ENCODE results near the gene PAN2. TPM values are rescaled to one million over a fixed set of nuclear protein-coding genes. Genes with fewer than 3 reads are reported as not detected.

Gene PAN2
- total and polyA plus RNA-seq, 10 of the 15 experiments (the other 5 are each of a cell fraction or from before 2014, with no cell fraction given), result 14.4 to 61.8 (median 34.9) TPM

DNA sequence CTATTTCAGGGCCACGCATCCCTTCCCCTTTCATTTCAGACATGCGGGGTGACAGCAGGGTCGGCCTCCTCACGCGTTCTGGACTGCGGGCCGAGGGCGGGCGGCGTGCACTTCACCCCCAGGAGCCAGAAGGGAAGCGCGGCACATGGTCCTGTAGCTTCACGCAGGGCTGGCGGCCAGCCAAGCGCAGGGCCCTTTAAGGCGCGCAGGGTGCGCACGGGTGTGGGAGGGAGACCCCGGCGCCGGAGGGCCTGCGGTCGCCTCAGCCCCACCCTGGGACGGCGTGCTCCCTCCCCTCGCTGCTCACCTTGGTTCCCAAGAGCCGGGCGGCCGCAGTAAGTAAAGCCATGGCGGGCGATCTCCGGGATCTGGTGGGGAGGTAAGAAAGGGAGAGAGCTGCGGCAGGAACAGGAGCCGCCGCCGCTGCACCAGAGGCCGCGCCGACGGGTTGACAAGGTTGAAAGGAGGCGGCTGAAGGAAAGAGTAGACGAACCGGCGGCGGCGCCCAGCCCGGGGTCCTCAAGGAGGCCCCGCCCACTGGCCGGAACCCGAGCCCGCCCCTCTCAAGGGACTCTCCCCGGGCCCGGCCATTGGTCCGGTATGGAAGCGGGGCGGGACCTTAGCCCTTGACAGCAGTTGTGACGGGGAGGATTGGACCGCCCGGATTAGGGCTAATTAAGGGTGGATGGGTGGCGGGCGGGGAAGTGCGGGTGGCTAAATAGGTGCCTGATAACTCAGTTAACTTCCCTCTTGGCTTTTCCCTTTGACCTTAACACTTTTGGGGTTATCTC lies 33.8 kb downstream of the PAN2 start, which contains the start of gene CS (continued):
- TF ChIP-seq E4F1 (IDR thresholded peaks at IDR 0.05; ENCODE audit: borderline replicate concordance, partially characterized antibody), result no peak
- TF ChIP-seq SIX5 (IDR thresholded peaks at IDR 0.05; ENCODE audit: low read depth, low read length, severe bottlenecking), result no peak
- TF ChIP-seq JUND (IDR thresholded peaks at IDR 0.05; ENCODE audit: low read depth, low read length), result no peak
- TF ChIP-seq RAD21 (IDR thresholded peaks at IDR 0.05; ENCODE audit: insufficient read depth, low read depth, low read length), result no peak
- no peak for TF ChIP-seq IKZF2 (IDR thresholded peaks at IDR 0.05)
- TF ChIP-seq MAX (IDR thresholded peaks at IDR 0.05; ENCODE audit: low read depth, low read length), result peak; percentile 66
- TF ChIP-seq MEF2B (IDR thresholded peaks at IDR 0.05; ENCODE audit: partially characterized antibody, poor library complexity, severe bottlenecking), result peak; percentile 77
- no peak for TF ChIP-seq FOS (IDR thresholded peaks at IDR 0.05; ENCODE audit: borderline replicate concordance, extremely low read depth, insufficient read length)
- no peak; the same call in 1 of the 2 replicates for TF ChIP-seq NFYA (IDR thresholded peaks at IDR 0.05; ENCODE audit: borderline replicate concordance, low read depth, low read length)
- TF ChIP-seq NR2C1 (IDR thresholded peaks at IDR 0.05), result 0 out of 2 replicates have a peak, but pooled peaks have one; percentile 19
- TF ChIP-seq BRCA1 (IDR thresholded peaks at IDR 0.05; ENCODE audit: low read depth, low read length), result no peak
- peak; percentile 85; the same call in 1 of the 2 replicates for TF ChIP-seq PML (IDR thresholded peaks at IDR 0.05; ENCODE audit: low read length)
- TF ChIP-seq, protein P1, sequence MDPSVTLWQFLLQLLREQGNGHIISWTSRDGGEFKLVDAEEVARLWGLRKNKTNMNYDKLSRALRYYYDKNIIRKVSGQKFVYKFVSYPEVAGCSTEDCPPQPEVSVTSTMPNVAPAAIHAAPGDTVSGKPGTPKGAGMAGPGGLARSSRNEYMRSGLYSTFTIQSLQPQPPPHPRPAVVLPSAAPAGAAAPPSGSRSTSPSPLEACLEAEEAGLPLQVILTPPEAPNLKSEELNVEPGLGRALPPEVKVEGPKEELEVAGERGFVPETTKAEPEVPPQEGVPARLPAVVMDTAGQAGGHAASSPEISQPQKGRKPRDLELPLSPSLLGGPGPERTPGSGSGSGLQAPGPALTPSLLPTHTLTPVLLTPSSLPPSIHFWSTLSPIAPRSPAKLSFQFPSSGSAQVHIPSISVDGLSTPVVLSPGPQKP (IDR thresholded peaks at IDR 0.05; ENCODE audit: low read depth, low read length), result peak; percentile 27; the same call in 1 of the 2 replicates
- TF ChIP-seq EZH2 (IDR thresholded peaks at IDR 0.05; ENCODE audit: borderline replicate concordance, control insufficient read depth, low read depth, low read length), result no peak
- no peak; the same call in 1 of the 2 replicates for TF ChIP-seq ZNF687 (IDR thresholded peaks at IDR 0.05)
- 0 out of 2 replicates have a peak, but pooled peaks have one; percentile 8 for TF ChIP-seq MYB (IDR thresholded peaks at IDR 0.05; ENCODE audit: borderline replicate concordance, low read depth, low read length)
- TF ChIP-seq IRF5 (IDR thresholded peaks at IDR 0.05; ENCODE audit: borderline replicate concordance), result no peak
